ENCODE measurements around the gene ZNF563. TPM values are rescaled to one million over a fixed set of nuclear protein-coding genes. Genes with fewer than 3 reads are reported as not detected.

ZNF563 gene
- total and polyA plus RNA-seq, 10 of the 15 experiments (the other 5 are each of a cell fraction or from before 2014, with no cell fraction given) = 1.7 to 6.4 (median 2.8) TPM

- ATAC-seq = no peak
- Histone ChIP-seq H3K4me2 (ENCODE audit: control insufficient read depth, insufficient read depth) (peak overlapping the region; percentile 58), H3K27ac (ENCODE audit: control insufficient read depth, insufficient read depth) (no peak overlapping the region), H3K9me3 (replicated peaks; ENCODE audit: control insufficient read depth, insufficient read depth, low read length) (peaks cover 3% of the 10 kb centered on the region), H4K20me1 (ENCODE audit: control insufficient read depth, insufficient read depth) (no peaks in the 10 kb centered on the region), H3K36me3 (ENCODE audit: control insufficient read depth in 2 of 2, insufficient read depth in 2 of 2, low read length in 1 of 2) (no peaks in the 10 kb centered on the region), H3K27me3 (replicated peaks in 1 of 2; ENCODE audit: control insufficient read depth in 2 of 2, insufficient read depth in 2 of 2, low read length in 1 of 2) (no peaks in the 10 kb centered on the region), H3K4me3 (no peak overlapping the region), H2AFZ (ENCODE audit: control insufficient read depth, low read depth, low read length) (no peak overlapping the region), H3K9ac (ENCODE audit: control insufficient read depth, insufficient read depth, low read length) (no peak overlapping the region), H3K79me2 (ENCODE audit: control insufficient read depth, insufficient read depth, low read length) (peaks cover 8% of the 10 kb centered on the region), H3K4me1 (ENCODE audit: control insufficient read depth, insufficient read depth, low read length) (peaks cover 10% of the 10 kb centered on the region)
- intact Hi-C loops (cut with micrococcal nuclease; ENCODE audit: unreplicated experiment) = loop anchor here (5.0 kb wide), 1 partner anchor 168 kb away; the partner anchor contains the start of gene ZNF136
- SMC1A ChIA-PET (ENCODE audit: uncharacterized antibody, unreplicated experiment) = no interaction called here
- CTCF ChIA-PET = no interaction called here
- WGBS (ENCODE audit: insufficient coverage, insufficient replicate concordance, low lambda C conversion rate, missing lambda C conversion rate) = 86% methylated on average over 4 of the region's 4 CpGs
- DNase-seq (ENCODE audit: low read depth, low spot score) = no peak
- in situ Hi-C loops (cut with MboI) = no loop called here
- FAIRE-seq = no peak
- RAD21 ChIA-PET (ENCODE audit: unreplicated experiment) = interaction anchor here (0.7 to 3.6 kb wide), 4 partner anchors 33 to 127 kb away, joined by 3 to 22 read pairs (median 6); partner anchors contain the start of genes ZNF44 and ZNF442
- POLR2A ChIA-PET = interaction anchor here (0.6 kb wide), 2 partner anchors 12 to 19 kb away, joined by 3 to 4 read pairs; no protein-coding TSS in a partner anchor
- no TSS peak for BruUV-seq (replicated peaks)
- TF ChIP-seq TCF12 (IDR thresholded peaks at IDR 0.05; ENCODE audit: low read depth, low read length) (no peak), RAD51 (IDR thresholded peaks at IDR 0.05) (no peak), ESRRA (IDR thresholded peaks at IDR 0.05; ENCODE audit: low read length) (no peak), RCOR1 (conservative IDR thresholded peaks at IDR 0.05; ENCODE audit: low read depth, low read length) (no peak), PBX3 (IDR thresholded peaks at IDR 0.05; ENCODE audit: insufficient replicate concordance, low read depth, low read length) (no peak), SPI1 (IDR thresholded peaks at IDR 0.05; ENCODE audit: borderline replicate concordance, insufficient read depth, low read depth, low read length) (no peak), LARP7 (IDR thresholded peaks at IDR 0.05) (no peak), RBBP5 (conservative IDR thresholded peaks at IDR 0.05) (no peak), ETV6 (conservative IDR thresholded peaks at IDR 0.05 in 1 of 2, IDR thresholded peaks at IDR 0.05 in 1 of 2; ENCODE audit: borderline replicate concordance in 1 of 2, low read depth in 1 of 2) (no peak), CREB1 (IDR thresholded peaks at IDR 0.05; ENCODE audit: low read depth) (no peak), SIN3A (IDR thresholded peaks at IDR 0.05; ENCODE audit: low read depth, low read length) (no peak), ATF7 (IDR thresholded peaks at IDR 0.05; ENCODE audit: low read depth) (no peak)
- TF ChIP-seq, protein P1, sequence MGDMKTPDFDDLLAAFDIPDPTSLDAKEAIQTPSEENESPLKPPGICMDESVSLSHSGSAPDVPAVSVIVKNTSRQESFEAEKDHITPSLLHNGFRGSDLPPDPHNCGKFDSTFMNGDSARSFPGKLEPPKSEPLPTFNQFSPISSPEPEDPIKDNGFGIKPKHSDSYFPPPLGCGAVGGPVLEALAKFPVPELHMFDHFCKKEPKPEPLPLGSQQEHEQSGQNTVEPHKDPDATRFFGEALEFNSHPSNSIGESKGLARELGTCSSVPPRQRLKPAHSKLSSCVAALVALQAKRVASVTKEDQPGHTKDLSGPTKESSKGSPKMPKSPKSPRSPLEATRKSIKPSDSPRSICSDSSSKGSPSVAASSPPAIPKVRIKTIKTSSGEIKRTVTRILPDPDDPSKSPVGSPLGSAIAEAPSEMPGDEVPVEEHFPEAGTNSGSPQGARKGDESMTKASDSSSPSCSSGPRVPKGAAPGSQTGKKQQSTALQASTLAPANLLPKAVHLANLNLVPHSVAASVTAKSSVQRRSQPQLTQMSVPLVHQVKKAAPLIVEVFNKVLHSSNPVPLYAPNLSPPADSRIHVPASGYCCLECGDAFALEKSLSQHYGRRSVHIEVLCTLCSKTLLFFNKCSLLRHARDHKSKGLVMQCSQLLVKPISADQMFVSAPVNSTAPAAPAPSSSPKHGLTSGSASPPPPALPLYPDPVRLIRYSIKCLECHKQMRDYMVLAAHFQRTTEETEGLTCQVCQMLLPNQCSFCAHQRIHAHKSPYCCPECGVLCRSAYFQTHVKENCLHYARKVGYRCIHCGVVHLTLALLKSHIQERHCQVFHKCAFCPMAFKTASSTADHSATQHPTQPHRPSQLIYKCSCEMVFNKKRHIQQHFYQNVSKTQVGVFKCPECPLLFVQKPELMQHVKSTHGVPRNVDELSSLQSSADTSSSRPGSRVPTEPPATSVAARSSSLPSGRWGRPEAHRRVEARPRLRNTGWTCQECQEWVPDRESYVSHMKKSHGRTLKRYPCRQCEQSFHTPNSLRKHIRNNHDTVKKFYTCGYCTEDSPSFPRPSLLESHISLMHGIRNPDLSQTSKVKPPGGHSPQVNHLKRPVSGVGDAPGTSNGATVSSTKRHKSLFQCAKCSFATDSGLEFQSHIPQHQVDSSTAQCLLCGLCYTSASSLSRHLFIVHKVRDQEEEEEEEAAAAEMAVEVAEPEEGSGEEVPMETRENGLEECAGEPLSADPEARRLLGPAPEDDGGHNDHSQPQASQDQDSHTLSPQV (IDR thresholded peaks at IDR 0.05) = no peak
- TF ChIP-seq, protein P2, sequence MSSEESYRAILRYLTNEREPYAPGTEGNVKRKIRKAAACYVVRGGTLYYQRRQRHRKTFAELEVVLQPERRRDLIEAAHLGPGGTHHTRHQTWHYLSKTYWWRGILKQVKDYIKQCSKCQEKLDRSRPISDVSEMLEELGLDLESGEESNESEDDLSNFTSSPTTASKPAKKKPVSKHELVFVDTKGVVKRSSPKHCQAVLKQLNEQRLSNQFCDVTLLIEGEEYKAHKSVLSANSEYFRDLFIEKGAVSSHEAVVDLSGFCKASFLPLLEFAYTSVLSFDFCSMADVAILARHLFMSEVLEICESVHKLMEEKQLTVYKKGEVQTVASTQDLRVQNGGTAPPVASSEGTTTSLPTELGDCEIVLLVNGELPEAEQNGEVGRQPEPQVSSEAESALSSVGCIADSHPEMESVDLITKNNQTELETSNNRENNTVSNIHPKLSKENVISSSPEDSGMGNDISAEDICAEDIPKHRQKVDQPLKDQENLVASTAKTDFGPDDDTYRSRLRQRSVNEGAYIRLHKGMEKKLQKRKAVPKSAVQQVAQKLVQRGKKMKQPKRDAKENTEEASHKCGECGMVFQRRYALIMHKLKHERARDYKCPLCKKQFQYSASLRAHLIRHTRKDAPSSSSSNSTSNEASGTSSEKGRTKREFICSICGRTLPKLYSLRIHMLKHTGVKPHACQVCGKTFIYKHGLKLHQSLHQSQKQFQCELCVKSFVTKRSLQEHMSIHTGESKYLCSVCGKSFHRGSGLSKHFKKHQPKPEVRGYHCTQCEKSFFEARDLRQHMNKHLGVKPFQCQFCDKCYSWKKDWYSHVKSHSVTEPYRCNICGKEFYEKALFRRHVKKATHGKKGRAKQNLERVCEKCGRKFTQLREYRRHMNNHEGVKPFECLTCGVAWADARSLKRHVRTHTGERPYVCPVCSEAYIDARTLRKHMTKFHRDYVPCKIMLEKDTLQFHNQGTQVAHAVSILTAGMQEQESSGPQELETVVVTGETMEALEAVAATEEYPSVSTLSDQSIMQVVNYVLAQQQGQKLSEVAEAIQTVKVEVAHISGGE (CRISPR knock-in tag; IDR thresholded peaks at IDR 0.05) = no peak
These were observed 3.1 kb downstream of the ZNF563 start for GRCh38 chr19:12330340-12330739.

All from GM12878 (cell line).